CD4-positive, alpha-beta T cell treated with Interleukin-4 for 4 hours (primary cell): ENCODE measurements around the gene OSTN.

ENCODE experiments used
- DNase-seq: peaks from one replicate; pipeline ENCODE4 v3.0.0-alpha.2; 2020

OSTN gene

GRCh38 chr3:191314109-191314728 is 115.2 kb downstream of the OSTN start:
- no peak for DNase-seq
